Parathyroid adenoma (tissue), 2 donors: ENCODE measurements around the gene RNF17.

Source experiments
- H2AFZ ChIP-seq: fragments of 300-600 bp; sonication (generic); one replicate; pipeline ENCODE4 v1.7.0; 2017; ENCODE audit warnings: antibody characterized with exemption, mild to moderate bottlenecking
- H3K27ac ChIP-seq: fragments of 300-600 bp; sonication (generic); one replicate; pipeline ENCODE4 v1.7.0; 2017
- H3K27me3 ChIP-seq: fragments of 300-600 bp; sonication (generic); one replicate; pipeline ENCODE4 v1.7.0; 2017; ENCODE audit warnings: low read length; ENCODE audit not compliant: control insufficient read depth, insufficient read depth
- H3K36me3 ChIP-seq: fragments of 300-600 bp; sonication (generic); one replicate; pipeline ENCODE4 v1.7.0; 2017; ENCODE audit warnings: low read length; ENCODE audit not compliant: control insufficient read depth, insufficient read depth
- H3K4me1 ChIP-seq: fragments of 300-600 bp; sonication (generic); one replicate; pipeline ENCODE4 v1.7.0; 2017; ENCODE audit warnings: control low read depth
- H3K4me2 ChIP-seq: fragments of 300-600 bp; sonication (generic); one replicate; pipeline ENCODE4 v1.7.0; 2017; ENCODE audit warnings: low read length
- H3K4me3 ChIP-seq: fragments of 300-600 bp; sonication (generic); one replicate; pipeline ENCODE4 v1.7.0; 2017; ENCODE audit warnings: low read depth, low read length
- H3K79me2 ChIP-seq: fragments of 300-600 bp; sonication (generic); one replicate; pipeline ENCODE4 v1.7.0; 2017; ENCODE audit warnings: control low read depth
- H3K9ac ChIP-seq: fragments of 300-600 bp; sonication (generic); one replicate; pipeline ENCODE4 v1.7.0; 2017; ENCODE audit warnings: mild to moderate bottlenecking
- H3K9me3 ChIP-seq: fragments of 300-600 bp; sonication (generic); one replicate; pipeline ENCODE4 v1.7.0; 2017; ENCODE audit warnings: low read length; ENCODE audit not compliant: control insufficient read depth
- CTCF ChIP-seq: fragments of 300-600 bp; sonication (generic); IDR thresholded peaks from one replicate; pipeline ENCODE4 v1.7.0; 2017; ENCODE audit warnings: antibody characterized with exemption, mild to moderate bottlenecking
- donor health status: primary hyperparathyroidism.

Gene RNF17

GRCh38 chr13:24763596-24764275, at the start of gene RNF17:
TSS of gene RNF17 (plus strand) at chr13:24764169. CDS start at chr13:24764204, 35 bp downstream.
- no peak within 1 kb of the TSS for H3K27ac ChIP-seq
- TF ChIP-seq CTCF, result no peak

GRCh38 chr13:24716011-24716410, 48.0 kb upstream of the RNF17 start:
- TF ChIP-seq CTCF, result no peak
- Histone ChIP-seq H3K9ac (no peak overlapping the region), H3K4me1 (no peaks in the 10 kb centered on the region), H3K36me3 (no peaks in the 10 kb centered on the region), H3K27ac (no peak overlapping the region), H3K9me3 (no peaks in the 10 kb centered on the region), H3K79me2 (no peaks in the 10 kb centered on the region), H3K27me3 (no peaks in the 10 kb centered on the region), H3K4me3 (no peak overlapping the region), H2AFZ (no peak overlapping the region), H3K4me2 (no peak overlapping the region)

More at GRCh38 chr13:24763596-24764275, at the start of gene RNF17:
- Histone ChIP-seq H2AFZ (no peak within 1 kb of the TSS), H3K79me2 (no peaks in the 10 kb centered on the region), H3K4me3 (no peak within 1 kb of the TSS), H3K36me3 (no peaks in the 10 kb centered on the region), H3K9me3 (no peaks in the 10 kb centered on the region), H3K27me3 (no peaks in the 10 kb centered on the region), H3K9ac (no peak within 1 kb of the TSS), H3K4me1 (no peaks in the 10 kb centered on the region), H3K4me2 (no peak within 1 kb of the TSS)

- no peak for TF ChIP-seq CTCF
- Histone ChIP-seq H3K4me2 (no peak overlapping the region), H3K4me3 (no peak overlapping the region), H3K27me3 (no peaks in the 10 kb centered on the region), H3K79me2 (no peaks in the 10 kb centered on the region), H2AFZ (no peak overlapping the region), H3K9ac (no peak overlapping the region), H3K4me1 (no peaks in the 10 kb centered on the region), H3K27ac (no peak overlapping the region), H3K36me3 (no peaks in the 10 kb centered on the region), H3K9me3 (no peaks in the 10 kb centered on the region)
These were observed 47.5 kb upstream of the RNF17 start for GRCh38 chr13:24716446-24716845.

GRCh38 chr13:24717217-24717616, 46.8 kb upstream of the RNF17 start:
- H3K4me1 ChIP-seq, result no peaks in the 10 kb centered on the region
- H3K9me3 ChIP-seq, result no peaks in the 10 kb centered on the region
- H3K79me2 ChIP-seq, result no peaks in the 10 kb centered on the region
- no peak for TF ChIP-seq CTCF
- H2AFZ ChIP-seq, result no peak overlapping the region
- H3K4me2 ChIP-seq, result no peak overlapping the region
- H3K36me3 ChIP-seq, result no peaks in the 10 kb centered on the region
- H3K4me3 ChIP-seq, result no peak overlapping the region
- H3K9ac ChIP-seq, result no peak overlapping the region
- no peak overlapping the region for H3K27ac ChIP-seq
- H3K27me3 ChIP-seq, result no peaks in the 10 kb centered on the region
